Heart left ventricle (tissue), 13 donors: ENCODE data around the gene ADAM33.

Source experiments
- CTCF ChIP-seq, 12 donors: fragments of 200-600 bp; sonication (generic) in 4 of 12; IDR thresholded peaks; one replicate each; pipeline versions ENCODE4 v1.5.0 to v1.8.0; 2018 to 2022; ENCODE audit warnings: antibody characterized with exemption in 12 of 12, mild to moderate bottlenecking in 5 of 12
- POLR2A ChIP-seq, 2 donors: fragments of 450-650 bp; IDR thresholded peaks; one replicate each; pipeline ENCODE4 v1.6.1; 2017; ENCODE audit warnings: antibody characterized with exemption in 2 of 2, mild to moderate bottlenecking in 2 of 2, moderate library complexity in 2 of 2
- donor health status: ischemic (EF 13 %, LVEDD 7.1; RV severe dilation, severe dysfunction).
- donor health status: DM: no; HTN: yes; CAD: no.
- donor health status: DM: no; HTN: no; CAD: no.
- donor health status: ischemic (EF 25% LVEDD 6.9; RV normal size, moderate dysfunction).
- donor health status: ischemic (EF 25% LVEDD 5.7; RV mildly dilated, moderate dysfunction).
- donor health status: ischemic (EF 35%, LVEDD 5.7; RV mildly dilated, moderate dysfunction).
- donor health status: nonischemic (EF 11% LVEDD 7.7; RV severe dilation, severe dysfunction).
- donor health status: DM: yes; HTN: yes; CAD: no.
- donor health status: PGD.
- donor health status: ischemic (EF 29% LVEDD 5.4; RV normal size, mild dysfunction).
- donor health status: nonischemic (EF 23%, LVEDD 6.1; RV moderate dilation, normal function).

DNA sequence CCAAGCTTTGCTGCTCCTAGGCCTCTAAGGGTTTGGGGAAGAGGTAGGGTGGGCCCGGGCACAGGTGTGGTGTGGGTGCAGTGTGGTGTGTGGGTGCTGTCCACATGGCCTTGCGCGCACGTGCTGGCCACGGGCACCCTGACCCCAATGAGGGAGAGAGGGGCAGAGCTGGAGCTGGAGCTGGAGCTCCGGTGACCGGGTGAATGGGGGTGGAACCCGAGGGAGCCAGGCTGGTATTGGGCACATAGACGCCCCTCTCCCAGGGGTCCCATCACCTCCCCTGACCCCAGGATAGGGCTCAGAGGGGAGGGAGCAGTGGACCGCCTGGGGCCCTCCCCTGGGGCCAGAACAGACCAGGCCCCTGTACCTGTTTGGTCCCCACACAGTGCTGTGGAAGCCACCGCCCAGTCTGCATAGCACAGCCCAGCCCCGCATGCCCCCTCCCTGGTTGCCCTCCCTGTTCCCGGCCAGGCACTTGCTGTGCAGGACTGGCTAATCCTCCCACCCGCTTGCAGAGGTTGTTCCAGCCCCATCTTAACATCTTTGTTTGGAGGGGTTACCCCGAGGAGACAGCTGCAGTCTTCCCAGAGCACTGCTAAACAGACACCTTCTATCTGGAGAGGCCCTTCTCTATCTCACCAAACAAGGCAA is 984 bp downstream of the ADAM33 start:
- TF ChIP-seq CTCF (IDR thresholded peaks at IDR 0.05) (no peak), POLR2A (IDR thresholded peaks at IDR 0.05) (no peak)
